CD4-positive, alpha-beta T cell (primary cell): Measurements from ENCODE around the gene SARM1. TPM values are rescaled to one million over a fixed set of nuclear protein-coding genes. Genes with fewer than 3 reads are reported as not detected.

Experiments
- ATAC-seq: fragments of 200-7000 bp; cut with Tn5 transposase; one replicate; pipeline ENCODE4 v1.10.0; 2022; ENCODE audit warnings: mild to moderate bottlenecking; ENCODE audit not compliant: poor library complexity
- CTCF ChIA-PET: fragments of 350-600 bp; sonication (Branson Sonifier 250); formaldehyde crosslinking; loops from one replicate; lab custom pipeline; 2021; ENCODE audit warnings: antibody characterized with exemption, inconsistent platforms; lab: Charles Lee
- POLR2A ChIA-PET: fragments of 350-600 bp; sonication (Branson Sonifier 250); formaldehyde crosslinking; loops from one replicate; lab custom pipeline; 2021; ENCODE audit warnings: antibody characterized with exemption, inconsistent platforms; lab: Charles Lee
- DNase-seq, 14 experiments: peaks; one replicate each; pipeline ENCODE4 v3.0.0-alpha.2; 2013 to 2020; ENCODE audit warnings: mixed read lengths in 2 of 14
- H3K27ac ChIP-seq, 2 donors: one replicate each; pipeline versions ENCODE4 v1.5.1 to v1.7.0; 2013; ENCODE audit warnings: low read length in 2 of 2, low read depth in 1 of 2, mild to moderate bottlenecking in 1 of 2
- H3K27me3 ChIP-seq, 2 experiments: 1 replicate in 1 of 2; 2 replicates in 1 of 2; pipeline versions ENCODE4 v1.6.1 to v1.7.0; 2013; ENCODE audit warnings: low read length in 2 of 2, control low read depth in 1 of 2, mild to moderate bottlenecking in 1 of 2, moderate library complexity in 1 of 2; ENCODE audit not compliant: insufficient read depth in 2 of 2, control insufficient read depth in 1 of 2
- H3K36me3 ChIP-seq: one replicate; pipeline ENCODE4 v1.6.1; 2013; ENCODE audit warnings: low read length, control low read depth; ENCODE audit not compliant: insufficient read depth
- H3K4me1 ChIP-seq: one replicate; pipeline ENCODE4 v1.6.1; 2013; ENCODE audit warnings: low read length, control low read depth; ENCODE audit not compliant: insufficient read depth
- H3K4me3 ChIP-seq: one replicate; pipeline ENCODE4 v1.5.1; 2013; ENCODE audit warnings: mild to moderate bottlenecking, low read length, moderate library complexity
- H3K9me3 ChIP-seq, 2 experiments: 1 replicate in 1 of 2; 2 replicates in 1 of 2; pipeline versions ENCODE4 v1.6.1 to v1.7.0; 2013; ENCODE audit warnings: low read length in 2 of 2, mild to moderate bottlenecking in 2 of 2, control low read depth in 1 of 2, moderate library complexity in 1 of 2; ENCODE audit not compliant: control insufficient read depth in 1 of 2, insufficient read depth in 1 of 2
- H3K27ac Mint-ChIP-seq: one replicate; pipeline ENCODE4 v1.8.0; 2020; ENCODE audit warnings: mixed read lengths
- H3K27me3 Mint-ChIP-seq: one replicate; pipeline ENCODE4 v1.8.0; 2021; ENCODE audit warnings: mixed read lengths
- H3K36me3 Mint-ChIP-seq: one replicate; pipeline ENCODE4 v1.8.0; 2021; ENCODE audit warnings: low read depth, mixed read lengths
- H3K4me1 Mint-ChIP-seq: one replicate; pipeline ENCODE4 v1.8.0; 2021; ENCODE audit warnings: low read depth, mixed read lengths
- H3K4me3 Mint-ChIP-seq: one replicate; pipeline ENCODE4 v1.8.0; 2020; ENCODE audit warnings: mild to moderate bottlenecking, mixed read lengths
- H3K9me3 Mint-ChIP-seq: one replicate; pipeline ENCODE4 v1.8.0; 2020; ENCODE audit warnings: mixed read lengths
- intact Hi-C, 2 experiments: fragments of 100-400 bp; cut with DNase I in 1 of 2; cut with micrococcal nuclease in 1 of 2; formaldehyde crosslinking; loops; one replicate each; pipeline versions ENCODE4 v1.15.1 to v1.9.0; 2023 to 2025; cut with DNase I, micrococcal nuclease
- microRNA-seq: library from miRNA; unstranded; fragments of <30 nt; microRNA quantifications from one replicate; pipeline ENCODE4 v1.2.0, GENCODE V29; 2021; ENCODE audit warnings: borderline microRNAs expressed, borderline replicate concordance
- total RNA-seq, 174 experiments: library from RNA in 2 of 174; stranded (reverse) in 2 of 174; gene quantifications; one replicate each; pipeline ENCODE4 v1.2.3 and lab custom pipeline; 2021 to 2026
- TF ChIP-seq, protein P1 (sequence below): fragments of 200-600 bp; IDR thresholded peaks from one replicate; pipeline ENCODE4 v1.8.0; 2022; ENCODE audit warnings: antibody characterized with exemption, mild to moderate bottlenecking

SARM1 gene
- total RNA-seq, 2 experiments from 2014 or later: 12.5 to 15.4 TPM

DNA sequence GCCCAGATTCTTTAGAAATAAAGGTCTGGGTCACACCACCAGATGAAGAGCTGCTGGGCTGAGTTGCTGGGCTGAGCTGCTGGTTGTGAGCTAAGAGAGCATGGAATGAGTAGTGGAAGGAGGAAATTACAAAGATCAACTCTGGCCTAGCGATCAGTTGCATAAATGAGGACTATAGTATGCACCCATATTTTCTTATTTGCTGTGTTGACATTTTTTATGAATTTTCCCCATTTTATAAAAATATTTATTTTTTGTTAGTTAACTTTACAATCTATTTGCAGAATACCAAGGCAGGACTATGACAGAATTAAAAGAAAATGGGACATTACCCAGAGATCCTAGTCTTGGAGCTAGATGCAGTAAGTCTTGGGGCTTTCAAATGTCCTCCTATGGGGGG is 78.4 kb downstream of the SARM1 start:
- H3K9me3 ChIP-seq: no peaks in the 10 kb centered on the region
- Mint-ChIP-seq H3K27me3 (peaks cover 11% of the 10 kb centered on the region), H3K36me3 (no peaks in the 10 kb centered on the region), H3K27ac (no peak overlapping the region), H3K4me3 (no peak overlapping the region), H3K4me1 (no peaks in the 10 kb centered on the region), H3K9me3 (no peaks in the 10 kb centered on the region)
- ATAC-seq (no peak), DNase-seq (no peak)
- H3K4me3 ChIP-seq: no peak overlapping the region
- intact Hi-C loops: no loop called here
- H3K27me3 ChIP-seq: no peaks in the 10 kb centered on the region
- POLR2A ChIA-PET: no interaction called here
- H3K36me3 ChIP-seq: no peaks in the 10 kb centered on the region
- CTCF ChIA-PET: no interaction called here
- H3K4me1 ChIP-seq: no peaks in the 10 kb centered on the region
- TF ChIP-seq, protein P1, sequence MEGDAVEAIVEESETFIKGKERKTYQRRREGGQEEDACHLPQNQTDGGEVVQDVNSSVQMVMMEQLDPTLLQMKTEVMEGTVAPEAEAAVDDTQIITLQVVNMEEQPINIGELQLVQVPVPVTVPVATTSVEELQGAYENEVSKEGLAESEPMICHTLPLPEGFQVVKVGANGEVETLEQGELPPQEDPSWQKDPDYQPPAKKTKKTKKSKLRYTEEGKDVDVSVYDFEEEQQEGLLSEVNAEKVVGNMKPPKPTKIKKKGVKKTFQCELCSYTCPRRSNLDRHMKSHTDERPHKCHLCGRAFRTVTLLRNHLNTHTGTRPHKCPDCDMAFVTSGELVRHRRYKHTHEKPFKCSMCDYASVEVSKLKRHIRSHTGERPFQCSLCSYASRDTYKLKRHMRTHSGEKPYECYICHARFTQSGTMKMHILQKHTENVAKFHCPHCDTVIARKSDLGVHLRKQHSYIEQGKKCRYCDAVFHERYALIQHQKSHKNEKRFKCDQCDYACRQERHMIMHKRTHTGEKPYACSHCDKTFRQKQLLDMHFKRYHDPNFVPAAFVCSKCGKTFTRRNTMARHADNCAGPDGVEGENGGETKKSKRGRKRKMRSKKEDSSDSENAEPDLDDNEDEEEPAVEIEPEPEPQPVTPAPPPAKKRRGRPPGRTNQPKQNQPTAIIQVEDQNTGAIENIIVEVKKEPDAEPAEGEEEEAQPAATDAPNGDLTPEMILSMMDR: no peak
- no peak overlapping the region for H3K27ac ChIP-seq

Small RNAs within 50 kb of the gene (microRNA-seq; reads per million reads assigned to microRNA genes)
- gene MIR4723: 1.2 reads per million

Other genes with a start within 250 kb of the SARM1 start
- 1 to 10 TPM; 2.6 to 3.7 TPM for gene TMEM97, start 52.5 kb upstream of the SARM1 start, total RNA-seq
- gene IFT20, start 36.2 kb upstream of the SARM1 start, total RNA-seq: 10 to 100 TPM; 52.6 to 53.1 TPM
- 10 to 100 TPM in 1 of 2 experiments, 1 to 10 TPM in 1; 9.5 to 12.1 TPM for gene TNFAIP1, start 35.9 kb upstream of the SARM1 start, total RNA-seq
- 10 to 100 TPM; 22.1 to 23.9 TPM for gene POLDIP2, start 14.2 kb upstream of the SARM1 start, total RNA-seq
- gene SEBOX, start 6.5 kb upstream of the SARM1 start, total RNA-seq: not detected
- gene VTN, start 1.4 kb upstream of the SARM1 start, total RNA-seq: under 1 TPM; 0.16 to 0.17 TPM
- gene SLC46A1, start 34.5 kb downstream of the SARM1 start, total RNA-seq: under 1 TPM; 0.44 to 0.45 TPM
- not detected for gene SLC13A2, start 102.0 kb downstream of the SARM1 start, total RNA-seq
- not detected for gene FOXN1, start 134.7 kb downstream of the SARM1 start, total RNA-seq
- gene UNC119, start 180.9 kb downstream of the SARM1 start, total RNA-seq: 10 to 100 TPM; 77.1 to 83.9 TPM
- 10 to 100 TPM; 73.8 to 76.4 TPM for gene PIGS, start 199.8 kb downstream of the SARM1 start, total RNA-seq
- 10 to 100 TPM; 21.8 to 22.7 TPM for gene ALDOC, start 205.2 kb downstream of the SARM1 start, total RNA-seq
- 10 to 100 TPM; 15.4 to 17.0 TPM for gene SPAG5, start 227.3 kb downstream of the SARM1 start, total RNA-seq
- 10 to 100 TPM; 13.7 to 14.8 TPM for gene RSKR, start 242.5 kb downstream of the SARM1 start, total RNA-seq